ENCODE results near the gene HEATR5A.
"Not testable (repeated sequence)": the region's sequence is repeated elsewhere in the genome, so short reads cannot be mapped to it uniquely, and the experiment has no call there.

The HEATR5A gene

DNA sequence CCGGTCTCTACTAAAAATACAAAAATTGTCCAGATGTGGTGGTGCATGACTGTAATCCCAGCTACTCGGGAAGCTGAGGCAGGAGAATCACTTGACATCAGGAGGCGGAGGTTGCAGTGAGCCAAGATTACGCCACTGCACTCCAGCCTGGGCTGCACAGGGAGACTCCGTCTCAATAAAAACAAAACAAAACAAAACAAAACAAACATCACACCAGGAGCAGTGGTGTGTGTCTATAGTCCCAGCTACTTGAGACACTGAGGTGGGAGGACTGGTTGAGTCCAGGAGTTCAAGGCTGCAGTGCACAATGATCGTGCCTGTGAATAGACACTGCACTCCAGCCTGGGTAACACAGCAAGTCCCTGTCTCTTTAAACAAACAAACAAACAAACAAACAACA lies 123.2 kb downstream of the HEATR5A start:
- no peak overlapping the region for H3K27ac ChIP-seq
- H3K4me3 ChIP-seq = no peak overlapping the region

GRCh38 chr14:31294746-31295405 lies 125.5 kb downstream of the HEATR5A start:
- Histone ChIP-seq H3K27ac (no peak overlapping the region), H3K4me3 (no peak overlapping the region)

DNA sequence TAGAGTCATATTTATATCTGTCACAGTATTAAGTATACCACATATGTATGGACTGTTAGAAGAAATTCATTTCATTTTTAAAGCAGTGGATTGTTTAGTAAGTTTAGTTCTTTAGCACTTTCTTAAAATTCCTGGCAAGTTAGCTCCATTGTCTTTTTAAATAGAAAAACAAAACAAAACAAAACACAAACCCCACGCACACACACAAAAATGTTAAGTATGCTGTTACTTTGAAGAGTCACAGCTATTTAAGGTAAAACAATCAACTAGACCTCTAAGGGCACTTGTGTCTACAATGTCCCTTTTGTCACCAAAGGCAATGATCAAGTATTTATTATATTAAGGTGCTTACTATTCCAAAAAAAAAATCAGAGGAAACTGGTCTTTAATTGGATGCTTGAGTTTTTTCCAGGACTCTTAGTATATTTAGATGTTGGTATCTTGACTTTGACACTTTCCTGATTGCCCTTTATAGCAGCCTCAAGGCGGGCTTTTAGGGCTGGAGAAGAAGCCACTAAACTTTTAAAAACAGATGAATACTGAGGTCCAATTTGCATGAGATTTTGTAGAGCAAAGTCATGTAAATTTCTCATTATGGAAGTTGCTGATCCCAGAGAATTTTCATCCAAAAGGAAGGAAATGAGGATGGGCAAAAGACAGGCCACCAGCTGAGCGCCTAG lies 127.3 kb downstream of the HEATR5A start:
- Histone ChIP-seq H3K4me3 (no peak overlapping the region), H3K27ac (no peak overlapping the region)

- no peak overlapping the region for H3K4me3 ChIP-seq
- H3K27ac ChIP-seq = no peak overlapping the region
Observed at GRCh38 chr14:31291210-31291609, 129.1 kb downstream of the HEATR5A start.

GRCh38 chr14:31287294-31287972 lies 132.9 kb downstream of the HEATR5A start:
- Histone ChIP-seq H3K4me3 (no peak overlapping the region), H3K27ac (no peak overlapping the region)

GRCh38 chr14:31286456-31287293 lies 133.7 kb downstream of the HEATR5A start:
- H3K27ac ChIP-seq = no peak overlapping the region

GRCh38 chr14:31283578-31284252 lies 136.6 kb downstream of the HEATR5A start:
- Histone ChIP-seq H3K4me3 (no peak overlapping the region), H3K27ac (peak overlapping the region in 7 of 21 experiments; percentile 15 to 75 (median 66))

More at GRCh38 chr14:31286456-31287293, 133.7 kb downstream of the HEATR5A start:
- H3K4me3 ChIP-seq = no peak overlapping the region

DNA sequence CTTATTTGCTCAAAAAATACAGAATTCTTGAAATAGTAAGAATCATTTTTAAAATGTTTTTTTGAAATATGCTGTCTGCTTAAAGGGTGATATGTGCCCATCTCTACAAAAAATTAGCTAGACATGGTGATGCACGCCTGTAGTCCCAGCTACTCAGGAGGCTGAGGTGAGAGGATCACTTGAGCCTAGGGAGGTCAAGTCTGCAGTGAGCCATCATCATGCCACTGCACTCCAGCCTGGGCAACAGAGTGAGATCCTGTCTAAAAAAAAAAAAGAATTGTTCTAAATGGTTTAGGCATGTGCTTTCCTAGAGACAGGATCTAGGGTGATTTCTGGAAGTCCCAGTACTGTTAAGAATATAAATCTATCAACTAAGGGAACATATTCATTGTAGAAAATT lies 137.2 kb downstream of the HEATR5A start:
- H3K27ac ChIP-seq = peak overlapping the region in 4 of 21 experiments; percentile 19 to 75 (median 38)
- H3K4me3 ChIP-seq = no peak overlapping the region

GRCh38 chr14:31280871-31281220 lies 139.5 kb downstream of the HEATR5A start:
- Histone ChIP-seq H3K4me3 (no peak overlapping the region), H3K27ac (no peak overlapping the region)

- Histone ChIP-seq H3K27ac (no peak overlapping the region), H3K4me3 (no peak overlapping the region)
Observed at GRCh38 chr14:31280132-31280870, 140.0 kb downstream of the HEATR5A start.

DNA sequence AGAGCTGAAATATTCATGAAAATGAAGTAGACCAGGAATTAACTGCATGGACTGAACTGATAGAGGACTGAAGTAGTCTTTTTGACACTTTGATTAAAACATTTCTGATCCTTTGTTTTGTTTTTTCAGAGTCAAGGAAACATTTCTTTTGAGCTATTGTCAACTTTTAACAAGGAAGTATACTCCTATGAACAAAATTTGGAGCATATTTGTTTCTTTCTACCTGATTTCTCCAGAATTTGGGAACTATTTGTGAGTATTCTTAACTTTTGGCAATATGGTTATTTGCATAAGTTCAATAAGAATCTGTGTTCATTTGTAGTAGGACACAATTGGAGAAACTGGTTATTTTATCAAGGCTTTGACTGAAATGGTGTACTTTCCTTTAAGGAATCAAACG lies 141.5 kb downstream of the HEATR5A start:
- H3K27ac ChIP-seq = no peak overlapping the region
- H3K4me3 ChIP-seq = no peak overlapping the region

- no peak overlapping the region for H3K27ac ChIP-seq
Observed at GRCh38 chr14:31277085-31277484, 143.3 kb downstream of the HEATR5A start.

GRCh38 chr14:31276417-31276816 lies 143.9 kb downstream of the HEATR5A start:
- H3K27ac ChIP-seq, H3K4me3 ChIP-seq: not testable (repeated sequence)

More at GRCh38 chr14:31277085-31277484, 143.3 kb downstream of the HEATR5A start:
- H3K4me3 ChIP-seq = no peak overlapping the region

DNA sequence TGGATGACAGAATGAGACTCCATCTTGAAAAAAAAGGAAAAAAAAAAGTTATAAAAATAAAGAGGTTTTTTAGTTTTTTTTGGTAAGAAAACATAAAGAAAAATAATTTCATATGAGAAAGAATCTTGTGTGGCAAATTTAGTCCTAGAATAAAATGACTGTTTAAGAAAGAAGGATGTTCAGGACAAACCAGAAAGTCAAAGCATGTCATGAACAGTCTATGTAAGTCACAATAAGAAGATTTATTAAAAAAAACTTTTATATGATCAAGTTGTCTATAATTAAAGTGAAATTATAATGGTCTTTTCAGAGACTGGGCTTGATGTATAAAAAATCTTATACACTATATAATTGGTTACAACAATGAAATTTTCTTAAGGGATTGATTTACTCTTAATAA lies 144.6 kb downstream of the HEATR5A start:
- Histone ChIP-seq H3K4me3 (no peak overlapping the region), H3K27ac (no peak overlapping the region)

- no peak overlapping the region for H3K27ac ChIP-seq
- no peak overlapping the region for H3K4me3 ChIP-seq
Observed at GRCh38 chr14:31271648-31272047, 148.7 kb downstream of the HEATR5A start.

DNA sequence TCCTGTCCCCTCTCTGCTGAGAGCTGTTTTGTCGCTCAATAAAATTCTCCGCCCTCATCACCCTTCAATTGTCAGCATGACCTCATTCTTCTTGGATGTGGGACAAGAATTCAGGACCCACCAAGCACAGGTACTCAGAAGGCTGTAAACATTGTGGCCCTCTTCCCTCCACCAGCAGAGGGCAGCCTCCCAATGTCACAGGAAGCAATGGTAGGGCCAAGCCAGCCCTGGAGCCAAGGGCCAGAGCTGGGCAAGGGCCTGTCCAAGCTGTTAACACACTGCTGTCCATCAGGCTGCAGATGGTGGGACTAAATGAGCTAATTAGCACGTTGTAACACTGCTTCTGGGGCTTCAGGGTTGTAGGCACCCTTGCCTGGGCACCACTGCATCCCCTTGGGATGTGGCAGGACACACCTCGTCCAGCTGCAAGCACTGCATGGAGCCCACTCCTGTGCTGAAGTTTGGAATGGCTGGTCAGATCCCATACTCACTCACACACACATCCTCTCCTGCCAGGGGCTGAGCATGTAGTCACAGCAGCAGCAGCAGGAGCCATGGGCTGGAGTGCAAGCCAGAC lies 150.1 kb downstream of the HEATR5A start:
- no peak overlapping the region for H3K27ac ChIP-seq
- no peak overlapping the region for H3K4me3 ChIP-seq

DNA sequence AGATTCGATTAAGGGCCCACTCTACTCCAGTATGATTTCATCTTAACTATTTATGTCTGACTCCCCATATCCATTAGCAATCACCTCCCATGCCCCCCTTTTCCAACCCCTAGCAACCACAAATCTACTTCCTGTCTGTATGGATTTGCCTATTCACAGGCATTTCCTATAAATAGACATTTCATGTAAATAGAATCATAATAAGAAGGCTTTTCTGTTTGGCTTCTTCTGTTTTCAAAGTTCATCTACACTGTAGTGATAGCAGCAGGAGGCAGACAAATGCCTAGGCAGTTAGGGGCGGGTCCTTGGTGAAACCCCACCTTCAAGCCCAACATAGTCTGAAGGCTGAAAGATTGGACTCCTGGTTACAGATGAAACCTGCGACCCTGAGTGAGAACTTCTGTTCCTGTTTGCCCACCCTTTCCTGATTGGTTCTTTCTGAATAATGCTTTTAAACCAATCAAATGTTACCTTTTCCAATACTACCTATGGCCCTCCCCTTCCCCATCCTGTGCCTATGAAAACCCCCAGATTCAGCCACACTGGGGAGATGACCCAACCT lies 150.6 kb downstream of the HEATR5A start:
- Histone ChIP-seq H3K27ac (no peak overlapping the region), H3K4me3 (no peak overlapping the region)

DNA sequence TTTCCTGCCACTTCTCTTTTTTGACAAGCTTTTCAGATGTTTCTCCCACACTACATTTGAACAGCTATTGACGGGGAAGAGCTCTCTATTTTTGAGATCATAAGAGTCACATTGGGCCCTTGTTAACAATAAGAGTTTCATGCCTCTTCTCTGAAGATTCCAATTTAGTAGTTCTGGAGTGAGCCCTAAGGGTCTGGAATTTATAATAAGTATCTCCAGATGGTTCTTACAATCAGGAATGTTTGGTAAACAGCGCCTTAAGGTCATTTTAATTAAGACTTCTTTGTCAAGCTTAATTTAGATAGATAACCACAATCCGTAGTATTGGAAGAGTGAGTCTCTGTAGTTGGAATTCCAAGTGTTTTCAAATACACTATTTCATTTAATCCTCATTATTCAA lies 152.1 kb downstream of the HEATR5A start:
- Histone ChIP-seq H3K27ac (no peak overlapping the region), H3K4me3 (no peak overlapping the region)
